K562 (cell line): Measurements from ENCODE around the gene CLEC10A. TPM values are rescaled to one million over a fixed set of nuclear protein-coding genes. Genes with fewer than 3 reads are reported as not detected.

Experiments used
- ATAC-seq: fragments of 200-7000 bp; cut with Tn5 transposase; 3 replicates; pipeline ENCODE4 v1.9.1; 2020; ENCODE audit warnings: moderate library complexity
- BruUV-seq: library from RNA; stranded (reverse); fragments of 400-500 nt; replicated peaks from 2 replicates; lab custom pipeline; 2021; lab: Mats Ljungman, UMichigan
- CTCF ChIA-PET: fragments of 300-600 bp; formaldehyde crosslinking; extraction: SDS; loops from one replicate; lab custom pipeline; 2021; ENCODE audit warnings: low intra/inter-chr PET ratio; lab: Yijun Ruan, JAX
- POLR2A ChIA-PET: fragments of 300-600, 350-650 bp; sonication (Branson Sonifier 250); formaldehyde crosslinking; extraction: SDS; loops from one replicate; lab custom pipeline; 2021; ENCODE audit warnings: antibody characterized with exemption, inconsistent platforms; lab: Yijun Ruan, JAX
- DNase-seq, 4 experiments: peaks; one replicate each; pipeline versions ENCODE4 v3.0.0 to v3.0.0-alpha.2; 2011 to 2018; ENCODE audit warnings: low spot score in 3 of 4, mixed read lengths in 3 of 4; ENCODE audit errors: extremely low read depth in 1 of 4
- FAIRE-seq: peaks from 2 replicates; lab custom pipeline; 2011; peaks lifted over from hg19 to GRCh38; lab: Jason Lieb, UNC
- H2AFZ ChIP-seq: 2 replicates; pipeline ENCODE4 v1.6.0; 2011; ENCODE audit warnings: low read depth, low read length, control low read depth, inconsistent platforms
- H3K27ac ChIP-seq: fragments of 200-600 bp; 3 replicates; pipeline ENCODE4 v1.8.0; 2011; ENCODE audit warnings: low read depth, mild to moderate bottlenecking, control low read depth, inconsistent platforms, low read length, moderate library complexity, mixed read lengths; ENCODE audit errors: extremely low read depth
- H3K27me3 ChIP-seq, 2 experiments: fragments of 300-600 bp in 1 of 2; 2 replicates in 1 of 2; 3 replicates in 1 of 2; pipeline versions ENCODE4 v1.6.0 to v1.8.0; 2011; ENCODE audit warnings: inconsistent platforms in 2 of 2, low read length in 2 of 2, mild to moderate bottlenecking in 1 of 2, mixed read lengths in 1 of 2, moderate library complexity in 1 of 2; ENCODE audit not compliant: control insufficient read depth in 2 of 2, insufficient read depth in 2 of 2
- H3K36me3 ChIP-seq: fragments of 300-600 bp; 3 replicates; pipeline ENCODE4 v1.8.0; 2011; ENCODE audit warnings: mild to moderate bottlenecking, low read length, inconsistent platforms; ENCODE audit not compliant: control insufficient read depth, insufficient read depth
- H3K4me1 ChIP-seq, 2 experiments: fragments of 200-600 bp in 1 of 2; replicated peaks in 1 of 2; 2 replicates in 1 of 2; 3 replicates in 1 of 2; pipeline versions ENCODE4 v1.5.1 to v1.8.0; 2011; ENCODE audit warnings: inconsistent platforms in 2 of 2, low read length in 2 of 2, mild to moderate bottlenecking in 1 of 2, mixed read lengths in 1 of 2, moderate library complexity in 1 of 2; ENCODE audit not compliant: control insufficient read depth in 2 of 2, insufficient read depth in 2 of 2
- H3K4me2 ChIP-seq: 2 replicates; pipeline ENCODE4 v1.6.1; 2011; ENCODE audit warnings: low read length, control low read depth, inconsistent platforms, mixed read lengths; ENCODE audit not compliant: insufficient read depth
- H3K4me3 ChIP-seq: fragments of 200-600 bp; sonication (generic), shearing (Covaris generic); 2 replicates; pipeline ENCODE4 v1.5.1; 2016; ENCODE audit warnings: control low read depth, inconsistent platforms
- H3K79me2 ChIP-seq: fragments of 200-600 bp; 3 replicates; pipeline ENCODE4 v1.8.0; 2011; ENCODE audit warnings: low read length, inconsistent platforms; ENCODE audit not compliant: control insufficient read depth, insufficient read depth
- H3K9ac ChIP-seq, 2 experiments: 2 replicates each; pipeline versions ENCODE4 v1.6.0 to v1.6.1; 2011; ENCODE audit warnings: low read depth in 2 of 2, low read length in 2 of 2, control low read depth in 1 of 2, inconsistent platforms in 1 of 2, mild to moderate bottlenecking in 1 of 2, mixed read lengths in 1 of 2; ENCODE audit not compliant: insufficient read depth in 1 of 2
- H3K9me1 ChIP-seq: one replicate; pipeline ENCODE4 v1.6.0; 2011; ENCODE audit warnings: inconsistent platforms, mild to moderate bottlenecking, low read length, moderate library complexity; ENCODE audit not compliant: control insufficient read depth, insufficient read depth
- H3K9me3 ChIP-seq: replicated peaks from 2 replicates; pipeline ENCODE4 v1.5.1; 2011; ENCODE audit warnings: low read depth, low read length, inconsistent platforms; ENCODE audit not compliant: control insufficient read depth, insufficient read depth
- H4K20me1 ChIP-seq: replicated peaks from 2 replicates; pipeline ENCODE4 v1.6.1; 2011; ENCODE audit warnings: low read length, inconsistent platforms, mixed read lengths; ENCODE audit not compliant: control insufficient read depth, insufficient read depth
- HIVEP1 ChIP-seq: fragments of 250-450 bp; sonication (Bioruptor Pico); IDR thresholded peaks from 2 replicates; pipeline ENCODE4 v1.4.0; 2020; ENCODE audit warnings: mild to moderate bottlenecking
- HMGXB4 ChIP-seq: sonication (generic); formaldehyde crosslinking; IDR thresholded peaks from 2 replicates; pipeline ENCODE4 v1.8.1; 2023; ENCODE audit warnings: mild to moderate bottlenecking, missing genetic modification reagents
- KDM1A ChIP-seq, 2 experiments: fragments of 450-650 bp; IDR thresholded peaks; 2 replicates each; pipeline ENCODE4 v1.6.1; 2016; ENCODE audit warnings: mild to moderate bottlenecking in 2 of 2
- KLF16 ChIP-seq: IDR thresholded peaks from 2 replicates; pipeline ENCODE4 v1.6.1; 2016; ENCODE audit warnings: antibody characterized with exemption
- RBM17 ChIP-seq: fragments of 200-400 bp; formaldehyde crosslinking; IDR thresholded peaks from 2 replicates; pipeline ENCODE4 v1.6.1; 2017; ENCODE audit warnings: low read depth, mild to moderate bottlenecking, low read length, borderline replicate concordance
- ZC3H8 ChIP-seq: fragments of 450-650 bp; IDR thresholded peaks from 2 replicates; pipeline ENCODE4 v1.6.1; 2017
- ZKSCAN3 ChIP-seq: fragments of 250-450 bp; sonication (Bioruptor Pico); IDR thresholded peaks from 2 replicates; pipeline ENCODE4 v1.4.0; 2020
- ZNF224 ChIP-seq: sonication (generic); formaldehyde crosslinking; IDR thresholded peaks from 2 replicates; pipeline ENCODE4 v1.8.0; 2022; ENCODE audit warnings: mild to moderate bottlenecking, missing genetic modification reagents
- ZNF445 ChIP-seq: fragments of 250-450 bp; sonication (Bioruptor Pico); IDR thresholded peaks from 2 replicates; pipeline ENCODE4 v1.4.0; 2020; ENCODE audit warnings: low read depth, mild to moderate bottlenecking, moderate library complexity
- ZNF449 ChIP-seq: fragments of 250-450 bp; sonication (Bioruptor Pico); IDR thresholded peaks from 2 replicates; pipeline ENCODE4 v1.8.0; 2022; ENCODE audit warnings: moderate library complexity, mild to moderate bottlenecking, inconsistent platforms
- WGBS: fragments of 100-300 bp; shearing (Covaris generic); methylation state at CpG from one replicate; pipeline ENCODE4 v1.1.6; 2016; ENCODE audit warnings: low coverage, mixed read lengths; ENCODE audit not compliant: insufficient coverage; ENCODE audit errors: missing lambda C conversion rate; 5-methylcytosine and 5-hydroxymethylcytosine counted together
- in situ Hi-C: fragments of 300-500 bp; cut with MboI; formaldehyde crosslinking; loops from 4 replicates; pipeline ENCODE4 v1.15.0; 2018; ENCODE audit warnings: inconsistent platforms, mixed read lengths
- intact Hi-C: fragments of 100-400 bp; cut with micrococcal nuclease; formaldehyde crosslinking; loops from 2 replicates; pipeline ENCODE4 v1.14.2; 2022
- polyA plus RNA-seq, 8 experiments: library from polyadenylated mRNA; depleted of rRNA in 4 of 8; stranded (reverse) in 5 of 8; unstranded in 3 of 8; fragments of >200 nt; fragmentation: Nextera tagmentation in 2 of 8; fragmentation: Illumina TruSeq in 1 of 8; extraction: Ambion mirVana in 2 of 8; extraction: Trizol in 1 of 8; gene quantifications; 2 replicates each; pipeline versions ENCODE4 v1.2.1 to v1.2.3, GENCODE V29; 2011 to 2014; ENCODE audit warnings: inconsistent platforms in 1 of 8, missing spikeins in 1 of 8
- total RNA-seq, 7 experiments: library from RNA; depleted of rRNA in 6 of 7; stranded (reverse); fragments of >200 nt in 6 of 7; fragmentation: Illumina TruSeq in 2 of 7; extraction: Trizol in 2 of 7; gene quantifications; 2 replicates each; pipeline versions ENCODE4 v1.2.1 to v1.2.3, GENCODE V29; 2011 to 2021; ENCODE audit warnings: low replicate concordance in 1 of 7
- TF ChIP-seq, protein P1 (sequence below): fragments of 450-650 bp; IDR thresholded peaks from 2 replicates; pipeline ENCODE4 v1.6.1; 2018; ENCODE audit warnings: mild to moderate bottlenecking, low read depth; ENCODE audit not compliant: partially characterized antibody

Gene CLEC10A
- total and polyA plus RNA-seq, 9 of the 15 experiments (the other 6 are each of a cell fraction or from before 2014, with no cell fraction given) = 0.04 to 0.11 (median 0.05) TPM; not detected in 6

DNA sequence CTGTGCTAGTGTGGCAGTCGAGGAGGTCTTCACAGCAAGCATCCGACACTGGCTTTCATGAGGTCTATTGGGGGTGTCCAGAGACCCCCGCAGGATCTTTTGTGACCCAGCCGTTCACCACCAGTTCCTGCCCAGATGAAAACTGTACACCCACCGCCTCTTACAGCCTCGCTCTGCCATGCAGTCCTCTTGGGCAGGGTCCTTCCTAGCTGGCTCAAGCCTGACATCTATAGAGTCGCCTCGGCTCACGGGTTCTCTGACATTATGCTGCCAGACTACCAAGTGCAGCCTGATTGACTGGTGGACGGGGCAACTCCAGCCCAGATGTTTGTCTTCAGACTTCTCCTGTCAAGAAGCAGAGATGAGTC lies 14.6 kb upstream of the CLEC10A start:
- FAIRE-seq = no peak
- no peaks in the 10 kb centered on the region; a peak in 1 of 5 replicates for H3K4me1 ChIP-seq
- in situ Hi-C loops (no loop called here), intact Hi-C loops (no loop called here)
- no peaks in the 10 kb centered on the region for H3K9me3 ChIP-seq
- ChIA-PET CTCF (no interaction called here), POLR2A (no interaction called here)
- H2AFZ ChIP-seq = no peak overlapping the region
- H3K4me3 ChIP-seq = no peak overlapping the region
- no peaks in the 10 kb centered on the region for H4K20me1 ChIP-seq
- no peak for ATAC-seq
- no peak overlapping the region for H3K4me2 ChIP-seq
- peaks cover 9 to 26% of the 10 kb centered on the region in 2 experiments; a peak in 3 of 5 replicates for H3K27me3 ChIP-seq
- H3K79me2 ChIP-seq = no peaks in the 10 kb centered on the region
- no peaks in the 10 kb centered on the region for H3K36me3 ChIP-seq
- WGBS = 1% methylated on average over 7 of the region's 10 CpGs
- TF ChIP-seq RBM17 (no peak), ZNF445 (CRISPR knock-in tag) (no peak), HMGXB4 (CRISPR knock-in tag) (no peak), KDM1A (IDR thresholded peaks at IDR 0.05) (no peak), ZC3H8 (no peak), ZNF449 (CRISPR knock-in tag) (no peak), KLF16 (no peak), ZNF224 (CRISPR knock-in tag) (no peak), HIVEP1 (no peak), ZKSCAN3 (CRISPR knock-in tag) (no peak)
- TF ChIP-seq, protein P1, sequence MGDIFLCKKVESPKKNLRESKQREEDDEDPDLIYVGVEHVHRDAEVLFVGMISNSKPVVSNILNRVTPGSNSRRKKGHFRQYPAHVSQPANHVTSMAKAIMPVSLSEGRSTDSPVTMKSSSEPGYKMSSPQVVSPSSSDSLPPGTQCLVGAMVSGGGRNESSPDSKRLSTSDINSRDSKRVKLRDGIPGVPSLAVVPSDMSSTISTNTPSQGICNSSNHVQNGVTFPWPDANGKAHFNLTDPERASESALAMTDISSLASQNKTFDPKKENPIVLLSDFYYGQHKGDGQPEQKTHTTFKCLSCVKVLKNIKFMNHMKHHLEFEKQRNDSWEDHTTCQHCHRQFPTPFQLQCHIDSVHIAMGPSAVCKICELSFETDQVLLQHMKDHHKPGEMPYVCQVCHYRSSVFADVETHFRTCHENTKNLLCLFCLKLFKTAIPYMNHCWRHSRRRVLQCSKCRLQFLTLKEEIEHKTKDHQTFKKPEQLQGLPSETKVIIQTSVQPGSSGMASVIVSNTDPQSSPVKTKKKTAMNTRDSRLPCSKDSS = no peak
- no peak for DNase-seq
- no peaks in the 10 kb centered on the region for H3K9me1 ChIP-seq
- H3K27ac ChIP-seq = no peak overlapping the region
- H3K9ac ChIP-seq = no peak overlapping the region
- no TSS peak for BruUV-seq
